G401 (cell line): ENCODE results near the gene PGA4. TPM values are rescaled to one million over a fixed set of nuclear protein-coding genes. Genes with fewer than 3 reads are reported as not detected.
"Not testable (repeated sequence)": the region's sequence is repeated elsewhere in the genome, so short reads cannot be mapped to it uniquely, and the experiment has no call there.

Experiments used
- DNase-seq: peaks from one replicate; pipeline ENCODE4 v3.0.0-alpha.2; 2015; ENCODE audit warnings: low spot score
- in situ Hi-C: cut with HindIII; loops from 2 replicates; pipeline ENCODE4 v1.10.0; 2016; ENCODE audit warnings: low sequenced_read_pairs, mixed read lengths
- total RNA-seq: library from RNA; depleted of rRNA; stranded (reverse); fragments of >200 nt; shearing (Covaris generic); gene quantifications from 2 replicates; pipeline ENCODE4 v1.2.3, GENCODE V29; 2014

PGA4 gene
- total RNA-seq, 1 experiment from 2014 or later, result not detected

GRCh38 chr11:61202950-61203746 is 19.0 kb upstream of the PGA4 start, which contains the start of gene PGA3:
Gene PGA3, plus strand, starts transcription at chr11:61203515. Its CDS starts 50 bp downstream, at chr11:61203565.
- not testable (repeated sequence) for DNase-seq

GRCh38 chr11:61203873-61204272 is 18.3 kb upstream of the PGA4 start:
- in situ Hi-C loops, result not testable (repeated sequence)

More at GRCh38 chr11:61202950-61203746, 19.0 kb upstream of the PGA4 start, which contains the start of gene PGA3:
- in situ Hi-C loops, result not testable (repeated sequence)

GRCh38 chr11:61204502-61205059 is 17.6 kb upstream of the PGA4 start:
- in situ Hi-C loops, result not testable (repeated sequence)
- peak; percentile 66 for DNase-seq

More at GRCh38 chr11:61203873-61204272, 18.3 kb upstream of the PGA4 start:
- not testable (repeated sequence) for DNase-seq

- in situ Hi-C loops, result not testable (repeated sequence)
Measured at GRCh38 chr11:61207636-61208310, 14.4 kb upstream of the PGA4 start.

GRCh38 chr11:61210629-61211028 is 11.5 kb upstream of the PGA4 start:
- DNase-seq, in situ Hi-C loops: not testable (repeated sequence)

More at GRCh38 chr11:61207636-61208310, 14.4 kb upstream of the PGA4 start:
- DNase-seq, result not testable (repeated sequence)

- DNase-seq, in situ Hi-C loops: not testable (repeated sequence)
Measured at GRCh38 chr11:61211327-61211952, 10.7 kb upstream of the PGA4 start.

- in situ Hi-C loops, DNase-seq: not testable (repeated sequence)
Measured at GRCh38 chr11:61212202-61212601, 9.9 kb upstream of the PGA4 start.

- DNase-seq, in situ Hi-C loops: not testable (repeated sequence)
Measured at GRCh38 chr11:61213711-61214324, 8.3 kb upstream of the PGA4 start.

GRCh38 chr11:61218306-61218705 is 3.8 kb upstream of the PGA4 start:
- DNase-seq, in situ Hi-C loops: not testable (repeated sequence)

- in situ Hi-C loops, DNase-seq: not testable (repeated sequence)
Measured at GRCh38 chr11:61219016-61219415, 3.1 kb upstream of the PGA4 start.

- DNase-seq, in situ Hi-C loops: not testable (repeated sequence)
Measured at GRCh38 chr11:61222692-61223091, 545 bp downstream of the PGA4 start.

GRCh38 chr11:61226457-61227137 is 4.5 kb downstream of the PGA4 start:
- in situ Hi-C loops, DNase-seq: not testable (repeated sequence)

GRCh38 chr11:61229458-61229857 is 7.3 kb downstream of the PGA4 start:
- in situ Hi-C loops, DNase-seq: not testable (repeated sequence)

- in situ Hi-C loops, DNase-seq: not testable (repeated sequence)
Measured at GRCh38 chr11:61231033-61231432, 8.9 kb downstream of the PGA4 start.

- in situ Hi-C loops, DNase-seq: not testable (repeated sequence)
Measured at GRCh38 chr11:61231585-61231984, 9.4 kb downstream of the PGA4 start.

GRCh38 chr11:61232548-61233145 is 10.5 kb downstream of the PGA4 start:
- DNase-seq, in situ Hi-C loops: not testable (repeated sequence)

- in situ Hi-C loops, DNase-seq: not testable (repeated sequence)
Measured at GRCh38 chr11:61237130-61237529, 15.0 kb downstream of the PGA4 start.

- in situ Hi-C loops, result not testable (repeated sequence)
Measured at GRCh38 chr11:61240288-61240687, 18.1 kb downstream of the PGA4 start.

More at GRCh38 chr11:61240288-61240687, 18.1 kb downstream of the PGA4 start:
- DNase-seq, result not testable (repeated sequence)
